ENCODE measurements around the gene GMDS. TPM values are rescaled to one million over a fixed set of nuclear protein-coding genes. Genes with fewer than 3 reads are reported as not detected.

Gene GMDS
- total RNA-seq, 1 experiment from 2014 or later, result 35.0 TPM

DNA sequence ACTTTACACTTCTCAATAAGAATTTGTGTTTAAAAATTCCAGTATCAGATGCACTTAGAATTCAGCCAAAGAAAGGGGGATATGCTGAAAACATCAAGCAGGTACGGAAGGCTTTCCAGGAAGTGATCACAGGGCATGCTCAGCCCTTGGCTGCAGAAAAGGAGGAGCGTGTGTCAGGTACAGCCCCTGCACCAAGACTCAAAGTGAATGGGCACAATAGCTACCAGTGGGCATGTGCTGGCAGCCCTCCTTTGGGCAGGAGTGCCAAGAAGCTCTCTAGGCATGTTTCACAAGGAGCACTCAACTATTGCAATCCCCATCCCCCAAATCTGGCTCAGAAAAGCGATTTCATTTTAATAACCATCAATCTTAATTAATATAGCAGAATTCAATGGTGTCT, 298.8 kb downstream of the GMDS start:
- Mint-ChIP-seq H3K36me3 (no peaks in the 10 kb centered on the region), H3K4me3 (no peak overlapping the region), H3K4me1 (peaks cover 20% of the 10 kb centered on the region), H3K27me3 (ENCODE audit: low read depth) (no peaks in the 10 kb centered on the region), H3K9me3 (no peaks in the 10 kb centered on the region), H3K27ac (no peak overlapping the region)
- ChIA-PET CTCF (interaction anchor here (0.5 kb wide), 1 partner anchor 92 kb away, joined by 3 read pairs; no protein-coding TSS in a partner anchor), POLR2A (no interaction called here)
- no peak for TF ChIP-seq MYBL2 (CRISPR knock-in tag; IDR thresholded peaks at IDR 0.05)
- DNase-seq (ENCODE audit: low spot score), result no peak
- no peak for ATAC-seq

- ChIA-PET CTCF (no interaction called here), POLR2A (no interaction called here)
- no peak overlapping the region for H3K4me3 Mint-ChIP-seq
- no peaks in the 10 kb centered on the region for H3K36me3 Mint-ChIP-seq
- peak; percentile 81 for ATAC-seq
- DNase-seq (ENCODE audit: low spot score), result no peak
- H3K27ac Mint-ChIP-seq, result peak overlapping the region; percentile 42; the same call in 1 of the 2 replicates
- no peaks in the 10 kb centered on the region for H3K27me3 Mint-ChIP-seq (ENCODE audit: low read depth)
- TF ChIP-seq JAZF1 (CRISPR knock-in tag; IDR thresholded peaks at IDR 0.05) (no peak), CREB1 (CRISPR knock-in tag; IDR thresholded peaks at IDR 0.05) (no peak), RORB (CRISPR knock-in tag; IDR thresholded peaks at IDR 0.05) (no peak), GABPB1 (CRISPR knock-in tag; IDR thresholded peaks at IDR 0.05) (no peak)
- TF ChIP-seq, protein P1, sequence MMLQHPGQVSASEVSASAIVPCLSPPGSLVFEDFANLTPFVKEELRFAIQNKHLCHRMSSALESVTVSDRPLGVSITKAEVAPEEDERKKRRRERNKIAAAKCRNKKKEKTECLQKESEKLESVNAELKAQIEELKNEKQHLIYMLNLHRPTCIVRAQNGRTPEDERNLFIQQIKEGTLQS (CRISPR knock-in tag; conservative IDR thresholded peaks at IDR 0.05), result no peak
- TF ChIP-seq, protein P2, sequence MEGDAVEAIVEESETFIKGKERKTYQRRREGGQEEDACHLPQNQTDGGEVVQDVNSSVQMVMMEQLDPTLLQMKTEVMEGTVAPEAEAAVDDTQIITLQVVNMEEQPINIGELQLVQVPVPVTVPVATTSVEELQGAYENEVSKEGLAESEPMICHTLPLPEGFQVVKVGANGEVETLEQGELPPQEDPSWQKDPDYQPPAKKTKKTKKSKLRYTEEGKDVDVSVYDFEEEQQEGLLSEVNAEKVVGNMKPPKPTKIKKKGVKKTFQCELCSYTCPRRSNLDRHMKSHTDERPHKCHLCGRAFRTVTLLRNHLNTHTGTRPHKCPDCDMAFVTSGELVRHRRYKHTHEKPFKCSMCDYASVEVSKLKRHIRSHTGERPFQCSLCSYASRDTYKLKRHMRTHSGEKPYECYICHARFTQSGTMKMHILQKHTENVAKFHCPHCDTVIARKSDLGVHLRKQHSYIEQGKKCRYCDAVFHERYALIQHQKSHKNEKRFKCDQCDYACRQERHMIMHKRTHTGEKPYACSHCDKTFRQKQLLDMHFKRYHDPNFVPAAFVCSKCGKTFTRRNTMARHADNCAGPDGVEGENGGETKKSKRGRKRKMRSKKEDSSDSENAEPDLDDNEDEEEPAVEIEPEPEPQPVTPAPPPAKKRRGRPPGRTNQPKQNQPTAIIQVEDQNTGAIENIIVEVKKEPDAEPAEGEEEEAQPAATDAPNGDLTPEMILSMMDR (IDR thresholded peaks at IDR 0.05), result no peak
- peaks cover 20% of the 10 kb centered on the region for H3K4me1 Mint-ChIP-seq
- H3K9me3 Mint-ChIP-seq, result no peaks in the 10 kb centered on the region
These were observed 300.1 kb downstream of the GMDS start for GRCh38 chr6:1945235-1945832.

DNA sequence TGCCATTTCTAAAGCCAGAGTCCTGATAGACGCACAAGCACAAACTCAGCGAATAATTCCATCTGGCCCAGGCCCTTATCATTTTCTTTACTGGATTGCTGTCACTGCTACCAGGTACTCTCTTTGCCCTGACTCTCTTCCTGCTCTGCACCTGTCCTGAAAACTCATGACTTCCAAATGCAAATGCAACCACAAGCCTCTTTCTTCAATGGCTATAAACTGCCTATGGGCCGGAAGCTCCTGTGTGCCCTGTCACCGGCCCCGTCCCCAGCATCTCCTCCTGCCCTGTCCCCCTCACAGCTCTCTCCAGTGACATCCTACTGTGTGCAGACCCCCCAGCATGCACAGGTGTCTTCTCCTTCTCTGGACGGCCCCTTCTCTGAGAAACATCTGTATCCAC, 302.6 kb downstream of the GMDS start:
- H3K9me3 Mint-ChIP-seq, result no peaks in the 10 kb centered on the region
- H3K36me3 Mint-ChIP-seq, result no peaks in the 10 kb centered on the region
- peaks cover 20% of the 10 kb centered on the region for H3K4me1 Mint-ChIP-seq
- ATAC-seq, result no peak
- DNase-seq (ENCODE audit: low spot score), result no peak
- H3K27ac Mint-ChIP-seq, result no peak overlapping the region
- no peak overlapping the region for H3K4me3 Mint-ChIP-seq
- CTCF ChIA-PET, result no interaction called here
- no peaks in the 10 kb centered on the region for H3K27me3 Mint-ChIP-seq (ENCODE audit: low read depth)
- no peak for TF ChIP-seq IRF2 (CRISPR knock-in tag; IDR thresholded peaks at IDR 0.05; ENCODE audit: borderline replicate concordance, low read depth)
- TF ChIP-seq MYBL2 (CRISPR knock-in tag; IDR thresholded peaks at IDR 0.05), result no peak
- no peak for TF ChIP-seq HMGA2 (CRISPR knock-in tag; IDR thresholded peaks at IDR 0.05)
- no peak for TF ChIP-seq RELA (CRISPR knock-in tag; IDR thresholded peaks at IDR 0.05; ENCODE audit: borderline replicate concordance)
- no peak for TF ChIP-seq ZNF423 (CRISPR knock-in tag; IDR thresholded peaks at IDR 0.05)
- no peak for TF ChIP-seq NR3C1 (CRISPR knock-in tag; conservative IDR thresholded peaks at IDR 0.05; ENCODE audit: low read depth)
- TF ChIP-seq, protein P3, sequence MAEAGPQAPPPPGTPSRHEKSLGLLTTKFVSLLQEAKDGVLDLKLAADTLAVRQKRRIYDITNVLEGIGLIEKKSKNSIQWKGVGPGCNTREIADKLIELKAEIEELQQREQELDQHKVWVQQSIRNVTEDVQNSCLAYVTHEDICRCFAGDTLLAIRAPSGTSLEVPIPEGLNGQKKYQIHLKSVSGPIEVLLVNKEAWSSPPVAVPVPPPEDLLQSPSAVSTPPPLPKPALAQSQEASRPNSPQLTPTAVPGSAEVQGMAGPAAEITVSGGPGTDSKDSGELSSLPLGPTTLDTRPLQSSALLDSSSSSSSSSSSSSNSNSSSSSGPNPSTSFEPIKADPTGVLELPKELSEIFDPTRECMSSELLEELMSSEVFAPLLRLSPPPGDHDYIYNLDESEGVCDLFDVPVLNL (CRISPR knock-in tag; IDR thresholded peaks at IDR 0.05; ENCODE audit: borderline replicate concordance, low read depth), result no peak
- TF ChIP-seq ZNF232 (CRISPR knock-in tag; IDR thresholded peaks at IDR 0.05), result no peak
- no peak for TF ChIP-seq TEAD4 (CRISPR knock-in tag; IDR thresholded peaks at IDR 0.05)
- no peak for TF ChIP-seq ERG (CRISPR knock-in tag; IDR thresholded peaks at IDR 0.05)
- no peak for TF ChIP-seq JUN (CRISPR knock-in tag; IDR thresholded peaks at IDR 0.05)
- no peak for TF ChIP-seq RORB (CRISPR knock-in tag; IDR thresholded peaks at IDR 0.05)
- no peak for TF ChIP-seq ZNF263 (CRISPR knock-in tag; IDR thresholded peaks at IDR 0.05; ENCODE audit: low read depth)
- TF ChIP-seq NR2C2 (CRISPR knock-in tag; IDR thresholded peaks at IDR 0.05), result no peak
- TF ChIP-seq, protein P4, sequence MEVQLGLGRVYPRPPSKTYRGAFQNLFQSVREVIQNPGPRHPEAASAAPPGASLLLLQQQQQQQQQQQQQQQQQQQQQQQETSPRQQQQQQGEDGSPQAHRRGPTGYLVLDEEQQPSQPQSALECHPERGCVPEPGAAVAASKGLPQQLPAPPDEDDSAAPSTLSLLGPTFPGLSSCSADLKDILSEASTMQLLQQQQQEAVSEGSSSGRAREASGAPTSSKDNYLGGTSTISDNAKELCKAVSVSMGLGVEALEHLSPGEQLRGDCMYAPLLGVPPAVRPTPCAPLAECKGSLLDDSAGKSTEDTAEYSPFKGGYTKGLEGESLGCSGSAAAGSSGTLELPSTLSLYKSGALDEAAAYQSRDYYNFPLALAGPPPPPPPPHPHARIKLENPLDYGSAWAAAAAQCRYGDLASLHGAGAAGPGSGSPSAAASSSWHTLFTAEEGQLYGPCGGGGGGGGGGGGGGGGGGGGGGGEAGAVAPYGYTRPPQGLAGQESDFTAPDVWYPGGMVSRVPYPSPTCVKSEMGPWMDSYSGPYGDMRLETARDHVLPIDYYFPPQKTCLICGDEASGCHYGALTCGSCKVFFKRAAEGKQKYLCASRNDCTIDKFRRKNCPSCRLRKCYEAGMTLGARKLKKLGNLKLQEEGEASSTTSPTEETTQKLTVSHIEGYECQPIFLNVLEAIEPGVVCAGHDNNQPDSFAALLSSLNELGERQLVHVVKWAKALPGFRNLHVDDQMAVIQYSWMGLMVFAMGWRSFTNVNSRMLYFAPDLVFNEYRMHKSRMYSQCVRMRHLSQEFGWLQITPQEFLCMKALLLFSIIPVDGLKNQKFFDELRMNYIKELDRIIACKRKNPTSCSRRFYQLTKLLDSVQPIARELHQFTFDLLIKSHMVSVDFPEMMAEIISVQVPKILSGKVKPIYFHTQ (CRISPR knock-in tag; IDR thresholded peaks at IDR 0.05), result no peak
- TF ChIP-seq, protein P5, sequence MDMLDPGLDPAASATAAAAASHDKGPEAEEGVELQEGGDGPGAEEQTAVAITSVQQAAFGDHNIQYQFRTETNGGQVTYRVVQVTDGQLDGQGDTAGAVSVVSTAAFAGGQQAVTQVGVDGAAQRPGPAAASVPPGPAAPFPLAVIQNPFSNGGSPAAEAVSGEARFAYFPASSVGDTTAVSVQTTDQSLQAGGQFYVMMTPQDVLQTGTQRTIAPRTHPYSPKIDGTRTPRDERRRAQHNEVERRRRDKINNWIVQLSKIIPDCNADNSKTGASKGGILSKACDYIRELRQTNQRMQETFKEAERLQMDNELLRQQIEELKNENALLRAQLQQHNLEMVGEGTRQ (CRISPR knock-in tag; IDR thresholded peaks at IDR 0.05), result no peak
- no peak for TF ChIP-seq KAT7 (CRISPR knock-in tag; IDR thresholded peaks at IDR 0.05; ENCODE audit: borderline replicate concordance)
- TF ChIP-seq OVOL2 (CRISPR knock-in tag; IDR thresholded peaks at IDR 0.05; ENCODE audit: borderline replicate concordance), result no peak
- POLR2A ChIA-PET, result no interaction called here

Measured in WTC11 (cell line).